Measurements from ENCODE around the gene IL6ST. TPM values are rescaled to one million over a fixed set of nuclear protein-coding genes. Genes with fewer than 3 reads are reported as not detected.

The IL6ST gene
- total RNA-seq, 1 donor from 2014 or later = 37.7 TPM

DNA sequence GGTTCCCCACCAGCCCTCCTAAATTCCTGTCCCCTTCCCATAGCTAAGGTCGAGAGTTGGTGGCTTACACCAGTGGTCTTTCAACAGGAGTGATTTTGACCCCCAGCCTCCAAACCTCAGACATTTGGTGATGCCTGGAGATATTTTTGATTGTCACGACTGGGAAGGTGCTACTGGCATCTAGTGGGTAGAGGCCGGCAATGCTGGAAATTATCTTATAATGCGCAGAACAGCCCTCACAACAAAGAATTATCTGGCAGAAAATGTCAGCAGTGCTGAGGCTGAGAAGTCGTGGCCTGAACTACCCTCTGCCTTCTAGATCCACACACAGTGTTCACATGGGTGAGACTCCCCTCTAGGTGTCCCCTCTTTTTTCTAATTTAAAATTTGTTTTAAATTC is 74.0 kb downstream of the IL6ST start:
- Mint-ChIP-seq H3K9me3 (ENCODE audit: unreplicated experiment) (no peaks in the 10 kb centered on the region), H3K27ac (ENCODE audit: unreplicated experiment) (no peak overlapping the region), H3K4me3 (ENCODE audit: unreplicated experiment) (no peak overlapping the region), H3K27me3 (ENCODE audit: unreplicated experiment) (peaks cover 4% of the 10 kb centered on the region), H3K36me3 (ENCODE audit: unreplicated experiment) (no peaks in the 10 kb centered on the region), H3K4me1 (ENCODE audit: low read depth, unreplicated experiment) (no peaks in the 10 kb centered on the region)
- TF ChIP-seq, protein P1, sequence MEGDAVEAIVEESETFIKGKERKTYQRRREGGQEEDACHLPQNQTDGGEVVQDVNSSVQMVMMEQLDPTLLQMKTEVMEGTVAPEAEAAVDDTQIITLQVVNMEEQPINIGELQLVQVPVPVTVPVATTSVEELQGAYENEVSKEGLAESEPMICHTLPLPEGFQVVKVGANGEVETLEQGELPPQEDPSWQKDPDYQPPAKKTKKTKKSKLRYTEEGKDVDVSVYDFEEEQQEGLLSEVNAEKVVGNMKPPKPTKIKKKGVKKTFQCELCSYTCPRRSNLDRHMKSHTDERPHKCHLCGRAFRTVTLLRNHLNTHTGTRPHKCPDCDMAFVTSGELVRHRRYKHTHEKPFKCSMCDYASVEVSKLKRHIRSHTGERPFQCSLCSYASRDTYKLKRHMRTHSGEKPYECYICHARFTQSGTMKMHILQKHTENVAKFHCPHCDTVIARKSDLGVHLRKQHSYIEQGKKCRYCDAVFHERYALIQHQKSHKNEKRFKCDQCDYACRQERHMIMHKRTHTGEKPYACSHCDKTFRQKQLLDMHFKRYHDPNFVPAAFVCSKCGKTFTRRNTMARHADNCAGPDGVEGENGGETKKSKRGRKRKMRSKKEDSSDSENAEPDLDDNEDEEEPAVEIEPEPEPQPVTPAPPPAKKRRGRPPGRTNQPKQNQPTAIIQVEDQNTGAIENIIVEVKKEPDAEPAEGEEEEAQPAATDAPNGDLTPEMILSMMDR (IDR thresholded peaks at IDR 0.05; ENCODE audit: partially characterized antibody, unreplicated experiment) = no peak
- no peak for DNase-seq

DNA sequence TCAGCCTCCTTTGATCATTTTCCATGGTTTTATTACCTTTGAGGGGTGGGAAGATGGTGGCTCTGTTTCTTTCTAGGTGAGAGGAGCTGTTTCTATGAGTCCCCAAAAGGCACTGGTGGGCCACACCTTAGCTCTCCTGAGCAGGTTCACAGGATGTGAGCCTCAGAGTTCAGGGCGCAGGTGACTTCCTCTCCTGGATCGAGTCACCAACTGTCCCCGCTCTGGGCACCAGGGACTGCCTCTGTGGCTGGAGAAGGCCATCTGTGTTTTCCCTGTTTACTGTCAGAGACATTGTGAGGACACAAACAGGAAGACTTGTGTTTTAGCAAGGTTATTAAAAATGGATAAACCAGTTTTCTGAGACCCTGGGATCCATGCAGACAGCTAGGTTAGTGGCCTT is 75.1 kb downstream of the IL6ST start:
- TF ChIP-seq, protein P1 (IDR thresholded peaks at IDR 0.05; ENCODE audit: partially characterized antibody, unreplicated experiment) = no peak
- H3K4me3 Mint-ChIP-seq (ENCODE audit: unreplicated experiment) = no peak overlapping the region

DNA sequence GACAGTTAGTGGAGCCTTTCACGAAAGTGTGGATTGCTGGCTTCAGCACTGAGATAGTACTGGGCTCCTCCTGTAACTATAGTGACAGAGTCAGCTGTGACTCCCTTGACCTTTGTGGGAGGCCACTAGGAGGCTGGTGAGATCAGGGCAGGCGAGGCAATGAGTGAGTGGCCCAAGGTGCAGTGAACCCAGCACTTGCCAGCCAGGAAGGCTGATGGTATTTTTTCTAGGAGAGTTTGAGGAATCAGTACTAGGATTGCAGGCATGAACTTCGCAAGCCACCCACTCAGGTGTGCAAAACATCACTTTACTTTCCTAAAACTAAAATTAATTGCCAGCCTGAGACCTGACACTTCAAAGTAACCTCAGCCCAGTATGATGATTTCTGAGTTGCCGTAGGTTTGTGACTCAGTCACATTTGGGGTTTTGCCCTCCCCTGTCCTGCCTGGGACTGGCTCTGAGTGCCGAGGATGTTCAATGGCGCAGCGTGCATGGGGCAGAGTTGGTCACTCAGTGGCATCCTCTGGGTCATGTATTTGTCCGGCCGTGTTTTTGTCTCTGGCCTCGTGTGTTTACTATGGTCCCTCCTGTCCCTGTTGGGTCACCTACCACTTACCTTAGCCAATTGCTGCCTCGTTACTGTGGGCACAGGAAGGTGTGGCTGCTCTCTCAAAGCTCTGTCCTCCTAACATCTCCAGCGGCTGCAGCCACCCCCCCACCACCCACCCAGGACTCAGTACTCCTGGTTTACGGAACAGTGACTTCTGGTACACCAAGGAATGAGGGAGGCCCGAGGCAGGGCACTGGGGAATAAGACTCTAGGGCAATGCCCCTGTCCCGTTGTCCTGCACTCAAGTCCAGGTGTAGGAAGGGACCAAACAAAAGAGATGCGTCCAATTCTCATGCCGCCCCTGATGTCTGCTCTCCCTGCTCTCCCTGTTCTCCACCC is 76.4 kb downstream of the IL6ST start:
- Mint-ChIP-seq H3K4me1 (ENCODE audit: low read depth, unreplicated experiment) (no peaks in the 10 kb centered on the region), H3K27ac (ENCODE audit: unreplicated experiment) (no peak overlapping the region), H3K9me3 (ENCODE audit: unreplicated experiment) (no peaks in the 10 kb centered on the region), H3K27me3 (ENCODE audit: unreplicated experiment) (peaks cover 2% of the 10 kb centered on the region), H3K4me3 (ENCODE audit: unreplicated experiment) (no peak overlapping the region), H3K36me3 (ENCODE audit: unreplicated experiment) (no peaks in the 10 kb centered on the region)
- no peak for DNase-seq
- TF ChIP-seq, protein P1 (IDR thresholded peaks at IDR 0.05; ENCODE audit: partially characterized antibody, unreplicated experiment) = no peak

More for the DNA sequence above, 75.1 kb downstream of the IL6ST start:
- H3K9me3 Mint-ChIP-seq (ENCODE audit: unreplicated experiment) = no peaks in the 10 kb centered on the region
- peaks cover 4% of the 10 kb centered on the region for H3K27me3 Mint-ChIP-seq (ENCODE audit: unreplicated experiment)
- H3K27ac Mint-ChIP-seq (ENCODE audit: unreplicated experiment) = no peak overlapping the region
- no peak for DNase-seq
- no peaks in the 10 kb centered on the region for H3K4me1 Mint-ChIP-seq (ENCODE audit: low read depth, unreplicated experiment)
- H3K36me3 Mint-ChIP-seq (ENCODE audit: unreplicated experiment) = no peaks in the 10 kb centered on the region

DNA sequence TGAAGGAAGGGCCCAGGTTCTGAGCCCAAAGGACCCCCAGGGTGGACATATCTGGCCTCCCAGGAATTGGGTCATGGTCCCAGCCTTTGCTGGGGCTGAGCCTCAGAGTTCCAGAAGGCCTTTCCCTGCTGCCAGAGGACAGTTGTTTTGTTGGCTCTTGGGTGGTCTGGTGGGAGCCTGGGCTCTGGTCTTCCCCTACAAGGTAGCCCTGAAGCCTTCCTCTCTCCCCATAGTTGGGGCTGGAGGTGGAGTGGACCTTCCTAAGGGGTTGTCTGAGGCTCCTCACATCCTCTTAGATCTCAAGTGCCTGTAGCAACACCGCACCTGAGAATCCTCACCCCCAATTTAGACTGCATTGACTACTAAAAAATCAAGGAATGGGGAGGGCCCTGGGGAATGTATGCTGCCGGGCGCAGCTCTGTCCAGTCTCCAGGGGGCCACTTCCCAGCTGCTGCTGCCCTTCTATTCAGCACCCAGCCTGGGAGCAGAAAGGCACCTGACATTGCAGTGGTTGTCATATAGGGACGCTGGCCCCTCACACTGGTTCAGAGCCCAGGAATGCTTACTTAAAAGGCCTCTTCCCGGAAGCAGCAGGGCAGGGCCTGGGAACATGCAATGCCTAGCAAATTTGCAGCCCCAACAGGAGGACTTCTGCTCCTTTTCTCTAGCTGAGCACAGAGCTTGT is 77.2 kb downstream of the IL6ST start:
- H3K4me3 Mint-ChIP-seq (ENCODE audit: unreplicated experiment) = no peak overlapping the region
- no peaks in the 10 kb centered on the region for H3K36me3 Mint-ChIP-seq (ENCODE audit: unreplicated experiment)
- peaks cover 1% of the 10 kb centered on the region for H3K27me3 Mint-ChIP-seq (ENCODE audit: unreplicated experiment)
- H3K9me3 Mint-ChIP-seq (ENCODE audit: unreplicated experiment) = no peaks in the 10 kb centered on the region
- TF ChIP-seq, protein P1 (IDR thresholded peaks at IDR 0.05; ENCODE audit: partially characterized antibody, unreplicated experiment) = no peak
- no peak overlapping the region for H3K27ac Mint-ChIP-seq (ENCODE audit: unreplicated experiment)
- DNase-seq = no peak
- no peaks in the 10 kb centered on the region for H3K4me1 Mint-ChIP-seq (ENCODE audit: low read depth, unreplicated experiment)

DNA sequence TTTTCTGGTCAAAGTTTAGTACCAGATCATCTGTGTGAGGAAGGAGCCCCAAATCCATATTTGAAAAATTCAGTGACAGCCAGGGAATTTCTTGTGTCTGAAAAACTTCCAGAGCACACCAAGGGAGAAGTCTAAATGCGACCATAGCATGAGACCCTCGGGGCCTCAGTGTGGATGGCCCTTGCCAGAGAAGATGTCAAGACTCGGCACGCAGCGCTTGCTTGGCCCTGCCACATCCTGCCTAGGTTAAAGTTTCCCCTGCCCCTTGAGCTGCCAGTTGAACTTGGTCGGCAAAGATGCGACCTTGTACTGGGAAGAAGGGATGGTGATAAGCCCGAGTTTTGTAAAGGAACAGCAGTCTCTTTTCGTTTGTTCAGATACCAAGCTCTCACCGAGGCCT is 77.8 kb downstream of the IL6ST start:
- Mint-ChIP-seq H3K4me1 (ENCODE audit: low read depth, unreplicated experiment) (no peaks in the 10 kb centered on the region), H3K4me3 (ENCODE audit: unreplicated experiment) (no peak overlapping the region), H3K27ac (ENCODE audit: unreplicated experiment) (no peak overlapping the region), H3K9me3 (ENCODE audit: unreplicated experiment) (no peaks in the 10 kb centered on the region), H3K27me3 (ENCODE audit: unreplicated experiment) (peaks cover 1% of the 10 kb centered on the region), H3K36me3 (ENCODE audit: unreplicated experiment) (no peaks in the 10 kb centered on the region)
- DNase-seq = no peak
- TF ChIP-seq, protein P1 (IDR thresholded peaks at IDR 0.05; ENCODE audit: partially characterized antibody, unreplicated experiment) = no peak
